GM18951 (cell line): ENCODE data around the gene ZNF474.

Experiments used
- POLR2A ChIP-seq: IDR thresholded peaks from 4 replicates; pipeline ENCODE4 v1.6.1; 2011; ENCODE audit warnings: mild to moderate bottlenecking; ENCODE audit not compliant: insufficient read length, insufficient read depth; ENCODE audit errors: extremely low read depth
- in situ Hi-C: fragments of 300-500 bp; cut with MboI; formaldehyde crosslinking; loops from one replicate; pipeline ENCODE4 v1.12.0; 2022; ENCODE audit warnings: low sequenced_read_pairs, mixed read lengths, inconsistent platforms; ENCODE audit not compliant: unreplicated experiment

ZNF474 gene

DNA sequence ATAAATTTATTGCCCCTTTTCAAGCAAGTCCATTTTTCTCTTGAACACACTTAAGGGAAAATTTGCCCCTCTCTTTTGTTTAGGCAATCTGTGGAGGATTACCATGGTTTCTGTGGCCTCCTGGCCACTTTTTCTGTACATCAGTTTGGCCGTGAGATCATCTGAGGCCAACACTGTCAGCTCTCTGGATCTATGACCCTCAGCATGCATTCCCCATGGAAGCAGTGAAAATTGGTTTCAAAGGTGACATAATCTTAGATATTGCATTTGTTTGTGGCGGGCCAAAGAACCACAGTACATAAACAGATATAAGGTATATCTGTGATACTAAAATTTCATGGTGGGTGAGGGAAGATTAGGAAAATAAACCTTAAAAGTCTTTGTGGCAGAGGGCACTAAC lies 4.6 kb upstream of the ZNF474 start:
- in situ Hi-C loops, result no loop called here
- no peak for TF ChIP-seq POLR2A

DNA sequence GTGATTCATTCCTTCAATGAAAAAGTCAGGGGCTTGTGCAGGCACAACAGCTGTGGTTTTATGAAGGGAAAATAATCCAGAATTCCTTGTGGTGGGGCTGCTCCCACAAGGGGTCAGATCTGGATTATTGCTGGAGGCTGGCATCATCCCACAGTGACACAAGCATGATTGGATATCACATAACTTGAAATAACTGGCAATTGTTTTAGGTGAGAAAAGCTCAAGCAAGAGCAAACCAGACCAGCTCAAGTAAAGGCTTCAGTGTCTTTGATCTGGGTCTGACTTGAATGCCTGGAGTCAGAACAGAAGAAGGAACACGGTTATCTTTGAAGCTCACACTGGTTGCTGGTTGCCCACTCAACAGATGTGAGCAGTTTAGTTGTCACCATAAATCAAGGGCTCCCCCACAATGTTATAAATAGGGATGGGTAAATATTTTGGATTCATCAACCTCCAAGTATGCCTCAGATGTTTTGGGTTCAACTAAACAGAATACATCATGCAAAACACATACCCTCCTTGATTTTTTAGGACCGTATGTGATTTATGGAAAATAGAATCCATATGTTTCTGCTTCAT lies 3.1 kb upstream of the ZNF474 start:
- TF ChIP-seq POLR2A, result no peak
- in situ Hi-C loops, result no loop called here

DNA sequence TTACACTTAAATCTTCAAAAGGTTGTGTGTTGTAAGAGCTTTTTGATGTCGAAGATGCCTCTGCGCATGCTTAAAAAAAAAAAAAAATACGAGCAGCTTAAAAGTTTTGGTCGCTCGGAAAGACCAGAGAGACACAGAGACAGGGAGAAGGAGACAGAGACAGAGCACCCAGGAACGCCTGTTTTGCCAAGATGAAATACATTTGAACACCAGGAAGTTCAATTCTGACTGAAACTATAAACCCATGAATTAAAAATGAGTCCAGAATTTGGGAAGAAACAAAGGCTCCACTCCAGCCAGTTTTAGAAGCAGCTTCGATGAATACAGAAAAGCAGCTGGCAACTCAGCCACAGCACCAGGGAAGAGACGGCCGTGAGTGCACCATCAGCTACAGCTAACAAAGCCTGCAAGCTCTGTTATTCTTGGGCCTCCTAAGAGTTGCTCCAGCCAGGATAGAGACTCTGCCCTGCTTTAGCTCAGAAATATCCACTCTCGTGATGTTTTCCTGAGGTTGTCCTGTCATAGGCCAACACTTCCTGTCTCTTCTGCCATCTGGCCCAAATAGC lies 2.5 kb upstream of the ZNF474 start:
- TF ChIP-seq POLR2A, result no peak
- in situ Hi-C loops, result no loop called here

DNA sequence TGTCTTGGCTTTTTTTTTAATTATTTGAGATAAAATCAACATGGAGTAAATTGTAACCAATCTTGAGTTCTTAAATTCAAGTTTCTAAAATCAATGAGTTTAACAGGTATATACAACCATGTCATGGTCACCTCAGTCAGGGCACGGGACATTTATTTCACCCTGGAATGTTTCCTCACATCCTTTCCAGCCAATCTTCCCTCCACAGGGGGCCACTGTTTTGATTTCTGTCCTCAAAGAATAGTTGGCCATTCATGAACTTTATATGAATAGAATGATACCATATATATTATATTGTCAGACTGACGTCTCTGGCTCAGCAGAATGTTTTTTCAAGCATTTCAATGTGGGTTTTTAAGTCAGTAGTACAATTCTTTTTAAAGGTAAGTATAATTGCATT lies 806 bp downstream of the ZNF474 start:
- in situ Hi-C loops, result no loop called here
- no peak for TF ChIP-seq POLR2A

DNA sequence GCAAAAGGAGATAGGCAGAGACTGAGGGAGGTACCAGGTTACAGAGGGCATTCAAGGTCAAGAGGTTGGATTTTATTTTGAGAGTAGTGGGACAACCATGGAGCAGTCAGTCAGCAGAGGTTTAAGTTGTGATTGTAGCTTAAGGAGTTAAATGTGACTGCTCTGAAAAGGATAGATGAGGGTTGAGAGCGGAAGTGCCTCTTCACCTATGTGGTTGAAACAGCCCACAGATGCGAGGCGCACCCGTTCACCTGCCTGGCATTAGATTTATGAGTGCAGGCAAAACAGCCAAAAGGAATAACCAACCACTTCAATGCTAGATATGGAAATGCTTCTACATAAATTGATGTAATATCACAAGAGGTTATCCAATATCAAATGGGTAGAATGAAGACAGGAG lies 8.4 kb downstream of the ZNF474 start:
- in situ Hi-C loops, result no loop called here
- TF ChIP-seq POLR2A, result no peak

DNA sequence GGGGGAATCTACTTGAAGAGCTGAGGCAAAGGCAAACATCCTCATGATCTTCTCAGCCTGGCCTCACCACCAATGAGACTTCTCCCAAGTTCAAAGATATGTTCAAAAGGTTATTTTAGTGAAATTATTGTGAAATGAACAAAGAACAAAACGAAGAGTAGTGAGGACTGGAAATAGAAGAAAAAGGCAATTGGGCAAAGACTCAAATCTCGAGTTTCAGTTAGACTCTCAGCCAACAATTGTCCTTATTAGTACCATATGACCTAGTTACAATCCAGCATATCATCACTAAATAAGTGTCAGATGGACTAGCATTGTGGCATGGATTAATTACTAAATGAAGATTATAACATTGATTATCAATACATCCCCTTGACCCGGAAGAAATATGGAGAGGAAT lies 9.0 kb downstream of the ZNF474 start:
- in situ Hi-C loops, result no loop called here
- TF ChIP-seq POLR2A, result no peak

DNA sequence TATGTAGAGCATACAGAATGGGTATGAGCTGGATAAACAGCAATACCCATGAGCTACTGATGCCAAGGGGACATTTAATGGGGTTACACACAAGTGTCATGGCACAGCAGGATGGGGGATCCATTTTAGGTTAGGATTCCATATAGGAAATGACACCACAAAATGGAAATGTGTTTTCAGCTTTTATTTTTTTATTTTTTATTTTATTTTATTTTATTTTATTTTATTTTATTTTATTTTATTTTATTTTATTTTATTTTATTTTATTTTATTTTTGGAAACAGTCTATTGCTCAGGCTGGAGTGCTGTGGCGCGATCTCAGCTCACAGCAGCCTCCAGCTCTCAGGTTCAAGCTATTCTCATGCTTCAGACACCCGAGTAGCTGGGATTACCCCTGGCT lies 11.6 kb downstream of the ZNF474 start:
- in situ Hi-C loops, result no loop called here
- TF ChIP-seq POLR2A, result no peak

DNA sequence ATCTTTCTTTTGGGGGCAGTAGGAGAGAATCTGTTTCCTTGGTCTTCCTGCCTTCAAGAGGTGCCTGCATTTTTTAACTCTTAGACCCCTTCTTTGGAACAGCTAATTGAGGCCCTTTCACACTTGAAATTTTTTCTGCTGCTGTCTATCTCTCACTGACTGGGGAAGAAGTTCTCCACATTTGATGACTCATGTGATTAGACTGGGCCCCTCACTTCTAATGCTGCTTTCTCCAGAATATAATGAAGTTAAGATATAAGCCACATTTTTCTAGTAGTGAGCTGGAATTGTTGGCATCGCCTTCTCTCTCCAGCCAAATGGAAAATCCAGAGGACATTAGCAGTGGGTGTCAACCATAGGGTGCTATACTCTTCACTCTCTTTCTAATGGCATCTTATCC lies 12.4 kb downstream of the ZNF474 start:
- no peak for TF ChIP-seq POLR2A
- in situ Hi-C loops, result no loop called here

DNA sequence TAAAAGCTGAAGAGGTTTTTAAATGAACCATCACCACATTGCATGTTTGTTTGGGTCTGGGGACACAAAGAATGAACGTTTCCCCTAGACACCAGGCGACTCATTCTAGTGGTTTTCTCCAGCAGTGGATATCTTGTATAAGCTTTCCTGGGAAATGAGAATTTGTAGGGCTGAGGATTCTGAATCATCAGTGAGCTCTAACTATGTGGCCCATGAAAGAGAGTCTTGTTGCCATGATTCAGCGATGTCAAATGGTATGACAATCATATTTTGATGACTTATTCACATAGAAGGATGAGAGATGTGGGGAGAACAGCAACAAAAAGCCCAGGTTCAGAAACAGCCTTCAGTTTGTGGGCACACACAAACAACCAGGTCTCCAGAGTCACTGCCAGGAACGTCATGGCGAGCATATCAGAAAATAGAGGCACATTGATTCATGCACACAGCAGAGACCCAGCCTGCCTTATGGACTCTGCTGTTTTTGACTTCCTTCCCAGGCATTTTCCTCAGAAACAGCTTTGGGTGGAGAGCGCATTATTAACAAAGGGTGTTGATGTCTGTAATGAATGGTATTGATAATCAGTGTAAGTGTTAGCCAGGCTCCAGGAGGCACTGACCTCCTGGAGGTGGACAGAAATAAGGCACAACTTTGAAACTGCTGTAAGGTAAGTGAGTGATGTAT lies 13.3 kb downstream of the ZNF474 start:
- TF ChIP-seq POLR2A, result no peak
- in situ Hi-C loops, result no loop called here

DNA sequence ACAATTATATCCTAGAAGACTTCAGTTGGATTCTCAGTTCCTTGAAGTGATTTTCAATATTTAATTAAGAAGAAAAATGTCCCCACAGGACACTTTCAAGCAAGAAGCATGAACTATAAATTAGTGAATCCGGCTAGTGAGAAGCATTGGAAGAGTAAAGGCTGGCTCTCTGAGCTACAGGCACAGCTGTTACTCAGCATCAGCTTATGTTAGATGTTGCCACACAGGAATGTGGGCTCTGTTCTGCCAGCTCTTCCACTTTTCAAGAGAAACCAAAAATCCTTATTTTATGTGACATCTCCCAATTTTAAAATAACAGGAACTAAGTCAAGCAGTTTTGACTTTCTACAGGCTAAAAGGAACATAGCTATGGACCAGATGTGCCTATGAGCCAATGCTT lies 14.9 kb downstream of the ZNF474 start:
- no peak for TF ChIP-seq POLR2A
- in situ Hi-C loops, result no loop called here

DNA sequence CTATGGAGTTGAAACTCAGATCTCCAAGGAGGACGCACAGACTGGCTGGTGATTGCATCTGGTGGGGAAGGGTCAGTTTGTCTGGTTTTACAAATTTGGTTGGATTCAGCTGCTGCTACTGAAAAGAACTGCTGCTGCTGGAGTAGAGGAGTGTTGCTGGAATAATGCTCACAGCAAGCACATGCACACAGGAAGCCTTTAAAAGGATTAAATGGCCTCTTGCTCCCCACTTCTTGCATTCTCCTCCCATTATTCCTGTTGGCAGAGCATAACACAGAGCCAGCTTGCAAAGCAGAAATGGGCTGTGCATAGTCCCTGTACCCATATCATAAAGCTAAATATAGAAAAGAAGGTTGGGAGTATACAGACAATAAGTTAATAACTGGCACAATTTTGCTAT lies 16.6 kb downstream of the ZNF474 start:
- no peak for TF ChIP-seq POLR2A
- in situ Hi-C loops, result no loop called here

DNA sequence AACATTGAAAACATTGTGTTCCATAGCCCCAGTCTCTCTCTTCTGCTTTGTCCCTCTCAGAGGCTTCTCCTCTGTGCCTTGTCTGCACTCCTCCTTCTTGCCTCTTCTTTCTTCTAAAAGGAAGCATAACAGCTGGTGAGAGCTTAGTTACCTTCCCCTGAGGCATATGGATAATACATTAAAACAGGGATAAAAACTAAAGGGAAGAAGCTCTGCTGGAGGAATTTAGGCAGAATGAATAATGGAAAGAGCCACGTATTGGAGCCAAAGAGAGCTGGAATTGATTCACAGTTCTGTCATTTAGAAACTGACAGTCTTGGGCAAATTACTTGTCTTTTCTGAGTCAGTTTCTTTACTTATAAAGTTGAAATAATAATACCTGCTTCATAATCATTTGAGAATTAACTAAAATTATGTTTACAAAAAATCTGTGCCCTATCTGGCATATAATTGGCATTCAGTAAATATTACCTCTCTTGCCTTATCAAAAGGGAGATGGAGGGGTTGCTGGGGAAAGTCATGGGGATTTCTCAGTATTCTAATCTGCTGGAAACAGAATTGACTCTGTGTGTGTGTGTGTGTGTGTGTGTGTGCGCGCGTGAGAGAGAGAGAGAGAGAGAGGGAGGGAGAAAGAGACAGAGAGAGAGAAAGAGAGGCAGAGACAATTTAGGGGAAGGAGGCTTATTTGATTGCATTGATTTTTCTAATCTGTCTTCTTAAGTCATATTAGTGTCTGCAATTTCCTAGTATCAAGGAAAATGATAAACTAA lies 20.2 kb downstream of the ZNF474 start:
- no peak for TF ChIP-seq POLR2A
- in situ Hi-C loops, result no loop called here

DNA sequence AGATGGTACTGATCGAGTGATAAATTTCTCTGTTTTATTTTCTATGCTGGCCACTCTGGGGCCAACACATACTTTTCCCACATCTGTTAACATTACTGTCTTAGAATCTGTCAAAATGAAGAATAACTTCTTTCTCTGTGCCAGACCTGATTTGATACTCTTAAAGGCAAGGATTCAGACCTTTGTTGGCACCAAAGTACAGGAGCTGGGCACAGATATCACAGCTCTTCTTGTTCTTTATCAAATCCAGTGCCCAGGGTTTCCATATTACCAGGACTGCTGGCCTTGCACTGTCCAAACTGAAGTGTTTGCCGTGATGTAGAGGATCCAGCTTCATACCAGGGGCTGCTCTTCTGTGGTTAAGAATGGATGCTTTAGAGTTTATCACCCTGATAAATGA lies 20.9 kb downstream of the ZNF474 start:
- TF ChIP-seq POLR2A, result no peak
- in situ Hi-C loops, result no loop called here

DNA sequence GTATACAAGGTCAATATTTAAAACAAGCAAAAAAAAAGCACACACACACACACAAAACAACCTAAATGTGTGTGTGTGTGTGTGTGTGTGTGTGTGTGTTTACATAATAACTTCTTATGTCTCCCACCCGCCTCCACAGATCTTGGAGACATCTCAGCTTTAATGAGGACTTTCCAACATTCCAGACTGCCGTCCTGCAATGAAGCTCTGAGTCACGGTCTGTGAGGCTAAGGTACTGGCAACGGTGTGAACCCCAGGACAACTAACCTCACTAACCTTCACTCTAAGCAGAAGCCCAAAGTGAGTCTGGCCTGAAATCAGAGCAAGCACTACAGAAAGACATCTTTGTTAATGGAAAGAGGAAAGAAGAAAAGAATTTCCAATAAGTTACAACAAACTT lies 22.3 kb downstream of the ZNF474 start:
- no peak for TF ChIP-seq POLR2A
- in situ Hi-C loops, result no loop called here
